Endothelial cell of umbilical vein (primary cell): Measurements from ENCODE around the gene ABCA6. TPM values are rescaled to one million over a fixed set of nuclear protein-coding genes. Genes with fewer than 3 reads are reported as not detected.

Experiments used
- BruUV-seq: library from RNA; stranded (reverse); fragments of 400-500 nt; replicated peaks from 2 replicates; lab custom pipeline; 2021; lab: Mats Ljungman, UMichigan
- CTCF ChIA-PET: fragments of 300-600, 350-600 bp; sonication (Branson Sonifier 250); formaldehyde crosslinking; loops from one replicate; lab custom pipeline; 2021; ENCODE audit warnings: antibody characterized with exemption, inconsistent platforms; lab: Charles Lee
- POLR2A ChIA-PET: fragments of 300-600, 350-600 bp; sonication (Branson Sonifier 250); formaldehyde crosslinking; loops from one replicate; lab custom pipeline; 2021; ENCODE audit warnings: antibody characterized with exemption, inconsistent platforms; lab: Charles Lee
- DNase-seq: peaks from one replicate; pipeline ENCODE4 v3.0.0-alpha.2; 2011; ENCODE audit warnings: low read depth, low spot score
- FAIRE-seq: peaks from 2 replicates; lab custom pipeline; 2011; peaks lifted over from hg19 to GRCh38; lab: Jason Lieb, UNC
- H2AFZ ChIP-seq: 2 replicates; pipeline ENCODE4 v1.6.0; 2012; ENCODE audit warnings: low read depth, low read length, control low read depth, inconsistent platforms
- H3K27ac ChIP-seq: 2 replicates; pipeline ENCODE4 v1.5.1; 2011; ENCODE audit warnings: low read depth, mild to moderate bottlenecking, control low read depth, low read length, moderate library complexity; ENCODE audit not compliant: insufficient read depth
- H3K27me3 ChIP-seq, 2 experiments: 2 replicates each; pipeline versions ENCODE4 v1.6.0 to v1.6.1; 2011; ENCODE audit warnings: low read length in 2 of 2, mixed read lengths in 1 of 2; ENCODE audit not compliant: control insufficient read depth in 2 of 2, insufficient read depth in 2 of 2
- H3K36me3 ChIP-seq, 2 experiments: 2 replicates in 1 of 2; 3 replicates in 1 of 2; pipeline ENCODE4 v1.5.1; 2011; ENCODE audit warnings: low read length in 2 of 2, mild to moderate bottlenecking in 1 of 2, moderate library complexity in 1 of 2; ENCODE audit not compliant: control insufficient read depth in 2 of 2, insufficient read depth in 2 of 2; ENCODE audit errors: extremely low read depth in 1 of 2
- H3K4me1 ChIP-seq: 3 replicates; pipeline ENCODE4 v1.5.1; 2011; ENCODE audit warnings: mild to moderate bottlenecking, low read length; ENCODE audit not compliant: control insufficient read depth, insufficient read depth; ENCODE audit errors: extremely low read depth
- H3K4me2 ChIP-seq: 2 replicates; pipeline ENCODE4 v1.6.1; 2011; ENCODE audit warnings: low read length, control low read depth, mixed read lengths; ENCODE audit not compliant: insufficient read depth
- H3K4me3 ChIP-seq, 3 experiments: fragments of 200-600 bp in 1 of 3; sonication (generic), shearing (Covaris generic) in 1 of 3; replicated peaks in 1 of 3; 2 replicates each; pipeline ENCODE4 v1.5.1; 2011 to 2016; ENCODE audit warnings: control low read depth in 3 of 3, low read length in 3 of 3, mild to moderate bottlenecking in 2 of 3, inconsistent platforms in 1 of 3, low read depth in 1 of 3, moderate library complexity in 1 of 3; ENCODE audit not compliant: insufficient read depth in 1 of 3
- H3K79me2 ChIP-seq: 2 replicates; pipeline ENCODE4 v1.6.0; 2012; ENCODE audit warnings: low read length, inconsistent platforms; ENCODE audit not compliant: control insufficient read depth, insufficient read depth
- H3K9ac ChIP-seq: replicated peaks from 2 replicates; pipeline ENCODE3; 2011; ENCODE audit warnings: low read length, control low read depth; ENCODE audit not compliant: insufficient read depth; ENCODE audit errors: extremely low read depth
- H3K9me1 ChIP-seq: replicated peaks from 3 replicates; pipeline ENCODE4 v1.6.0; 2011; ENCODE audit warnings: mild to moderate bottlenecking, low read length; ENCODE audit not compliant: control insufficient read depth, insufficient read depth; ENCODE audit errors: extremely low read depth
- H3K9me3 ChIP-seq: replicated peaks from 2 replicates; pipeline ENCODE4 v1.5.1; 2012; ENCODE audit warnings: low read length, inconsistent platforms; ENCODE audit not compliant: control insufficient read depth, insufficient read depth
- H4K20me1 ChIP-seq: replicated peaks from 2 replicates; pipeline ENCODE3; 2011; ENCODE audit warnings: mild to moderate bottlenecking, low read length; ENCODE audit not compliant: control insufficient read depth, insufficient read depth; ENCODE audit errors: extremely low read depth
- CTCF ChIP-seq, 2 donors: IDR thresholded peaks; 1 replicate in 1 of 2; 2 replicates in 1 of 2; pipeline ENCODE4 v1.5.1; 2011; ENCODE audit warnings: low read length in 2 of 2, mild to moderate bottlenecking in 2 of 2, moderate library complexity in 2 of 2, control low read depth in 1 of 2, inconsistent platforms in 1 of 2, low read depth in 1 of 2; ENCODE audit not compliant: insufficient read depth in 1 of 2; ENCODE audit errors: extremely low read depth in 1 of 2
- EZH2 ChIP-seq: IDR thresholded peaks from 2 replicates; pipeline ENCODE4 v1.6.1; 2012; ENCODE audit warnings: borderline replicate concordance, low read depth, mild to moderate bottlenecking, moderate library complexity, low read length, inconsistent platforms; ENCODE audit not compliant: severe bottlenecking
- FOS ChIP-seq: IDR thresholded peaks from 2 replicates; pipeline ENCODE4 v1.6.1; 2011; ENCODE audit warnings: mild to moderate bottlenecking, low read length, moderate library complexity, borderline replicate concordance; ENCODE audit not compliant: insufficient read depth
- GATA2 ChIP-seq: IDR thresholded peaks from 2 replicates; pipeline ENCODE4 v1.7.0; 2011; ENCODE audit warnings: low read depth, mild to moderate bottlenecking, moderate library complexity, mixed read lengths, low read length; ENCODE audit not compliant: insufficient read length, insufficient read depth
- JUN ChIP-seq: IDR thresholded peaks from 2 replicates; pipeline ENCODE4 v1.6.1; 2011; ENCODE audit warnings: borderline replicate concordance, low read depth; ENCODE audit not compliant: insufficient read length, insufficient read depth
- MAX ChIP-seq: IDR thresholded peaks from 2 replicates; pipeline ENCODE4 v1.6.1; 2011; ENCODE audit not compliant: insufficient read depth, insufficient read length
- MYC ChIP-seq: IDR thresholded peaks from one replicate; pipeline ENCODE4 v1.6.1; 2011; ENCODE audit warnings: mild to moderate bottlenecking, low read depth, low read length
- POLR2A ChIP-seq: IDR thresholded peaks from 2 replicates; pipeline ENCODE4 v1.6.1; 2012; ENCODE audit warnings: low read depth, mild to moderate bottlenecking, control low read depth, low read length
- POLR2AphosphoS5 ChIP-seq: IDR thresholded peaks from 2 replicates; pipeline ENCODE4 v1.6.1; 2012; ENCODE audit warnings: low read depth, mild to moderate bottlenecking, control low read depth, low read length, moderate library complexity; ENCODE audit not compliant: insufficient read depth
- dilution Hi-C: fragments of 300-500 bp; cut with MboI; formaldehyde crosslinking; loops from one replicate; pipeline ENCODE4 v1.15.0; 2019; ENCODE audit warnings: low sequenced_read_pairs; ENCODE audit not compliant: extremely low pct_ligation_motif_present
- intact Hi-C: fragments of 100-400 bp; cut with micrococcal nuclease; formaldehyde crosslinking; loops from one replicate; pipeline ENCODE4 v1.10.0; 2022
- polyA plus RNA-seq, 4 experiments: library from polyadenylated mRNA; depleted of rRNA in 3 of 4; stranded (reverse) in 3 of 4; unstranded in 1 of 4; fragments of >200 nt; gene quantifications; 2 replicates each; pipeline versions ENCODE4 v1.2.1 to v1.2.3, GENCODE V29; 2011 to 2012; ENCODE audit warnings: missing spikeins in 1 of 4
- total RNA-seq: library from RNA; stranded (reverse); gene quantifications from 2 replicates; pipeline ENCODE4 v1.2.3, GENCODE V29; 2021

ABCA6 gene
- total and polyA plus RNA-seq, 2 donors (not counting 3 experiments of a cell fraction or from before 2014, with no cell fraction given), result 11.3 to 30.5 TPM

- FAIRE-seq, result no peak
- no TSS peak for BruUV-seq
Observed at GRCh38 chr17:69188796-69189195, 47.1 kb upstream of the ABCA6 start.

More at GRCh38 chr17:69188796-69189195, 47.1 kb upstream of the ABCA6 start:
- no peak overlapping the region for H3K4me3 ChIP-seq
- H3K9me3 ChIP-seq, result no peaks in the 10 kb centered on the region
- no peak overlapping the region for H2AFZ ChIP-seq
- H3K4me2 ChIP-seq, result no peak overlapping the region
- TF ChIP-seq EZH2, result no peak
- no peak for TF ChIP-seq JUN
- no peak for TF ChIP-seq POLR2AphosphoS5
- no peak for TF ChIP-seq FOS
- TF ChIP-seq CTCF (IDR thresholded peaks at IDR 0.05; ENCODE audit: extremely low read depth in 1 of 2, insufficient read depth in 1 of 2, low read depth in 1 of 2, low read length in 2 of 2), result no peak
- no peak for TF ChIP-seq POLR2A
- TF ChIP-seq GATA2, result no peak
- TF ChIP-seq MAX, result no peak
- no peak for TF ChIP-seq MYC
- no peak overlapping the region for H3K9ac ChIP-seq
- dilution Hi-C loops, result no loop called here
- H3K9me1 ChIP-seq, result no peaks in the 10 kb centered on the region
- intact Hi-C loops, result no loop called here
- H3K36me3 ChIP-seq, result no peaks in the 10 kb centered on the region
- CTCF ChIA-PET, result no interaction called here
- no peak overlapping the region for H3K27ac ChIP-seq
- H3K79me2 ChIP-seq, result no peaks in the 10 kb centered on the region
- no peaks in the 10 kb centered on the region for H3K4me1 ChIP-seq
- H3K27me3 ChIP-seq, result no peaks in the 10 kb centered on the region
- POLR2A ChIA-PET, result no interaction called here
- DNase-seq, result no peak
- H4K20me1 ChIP-seq, result no peaks in the 10 kb centered on the region
